Neural cell (in vitro differentiated cells): Measurements from ENCODE around the gene NEURL2. TPM values are rescaled to one million over a fixed set of nuclear protein-coding genes. Genes with fewer than 3 reads are reported as not detected.

ENCODE experiments used
- H2AFZ ChIP-seq: fragments of 200-600, 300-800 bp; sonication (generic), shearing (Covaris generic); 2 replicates; pipeline ENCODE4 v1.6.0; 2014; ENCODE audit warnings: low read depth, mild to moderate bottlenecking, antibody characterized with exemption, low read length, moderate library complexity
- H3F3A ChIP-seq: fragments of 200-600 bp; shearing (Covaris generic); 2 replicates; pipeline ENCODE4 v1.6.1; 2016; ENCODE audit warnings: mild to moderate bottlenecking, moderate library complexity, mixed read lengths, antibody characterized with exemption, low read length; ENCODE audit not compliant: insufficient read depth, poor library complexity, severe bottlenecking
- H3K27ac ChIP-seq: fragments of 200-600, 300-800 bp; sonication (generic), shearing (Covaris generic); 2 replicates; pipeline ENCODE4 v1.5.1; 2014; ENCODE audit warnings: mild to moderate bottlenecking, low read length, moderate library complexity
- H3K27me3 ChIP-seq: fragments of 300-800, 200-600 bp; sonication (generic), shearing (Covaris generic); 2 replicates; pipeline ENCODE4 v1.6.0; 2014; ENCODE audit warnings: mild to moderate bottlenecking, low read depth, low read length, moderate library complexity; ENCODE audit not compliant: insufficient read depth
- H3K36me3 ChIP-seq: fragments of 300-800, 200-600 bp; sonication (generic), shearing (Covaris generic); 2 replicates; pipeline ENCODE4 v1.5.1; 2014; ENCODE audit warnings: mild to moderate bottlenecking, antibody characterized with exemption, low read length, moderate library complexity; ENCODE audit not compliant: insufficient read depth
- H3K4me2 ChIP-seq: fragments of 300-800, 200-600 bp; sonication (generic), shearing (Covaris generic); 2 replicates; pipeline ENCODE4 v1.6.0; 2014; ENCODE audit warnings: mild to moderate bottlenecking, low read length
- H3K4me3 ChIP-seq: fragments of 300-800, 200-600 bp; sonication (generic), shearing (Covaris generic); 2 replicates; pipeline ENCODE4 v1.5.1; 2014; ENCODE audit warnings: mild to moderate bottlenecking, low read length, moderate library complexity
- H3K79me2 ChIP-seq: fragments of 200-600 bp; shearing (Covaris generic); replicated peaks from 2 replicates; pipeline ENCODE4 v1.6.0; 2014; ENCODE audit warnings: mild to moderate bottlenecking, low read length, moderate library complexity; ENCODE audit not compliant: insufficient read depth
- H3K9ac ChIP-seq: fragments of 300-800, 200-600 bp; sonication (generic), shearing (Covaris generic); 2 replicates; pipeline ENCODE4 v1.6.1; 2016; ENCODE audit warnings: mild to moderate bottlenecking, low read length, mixed read lengths
- H3K9me2 ChIP-seq: fragments of 200-600 bp; shearing (Covaris generic); 2 replicates; pipeline ENCODE4 v1.6.1; 2016; ENCODE audit warnings: mild to moderate bottlenecking, low read length, mixed read lengths; ENCODE audit not compliant: insufficient read depth
- H3K9me3 ChIP-seq: fragments of 200-600, 300-800 bp; sonication (generic), shearing (Covaris generic); 2 replicates; pipeline ENCODE4 v1.6.1; 2016; ENCODE audit warnings: mild to moderate bottlenecking, mixed run types, low read length, moderate library complexity, mixed read lengths
- H4K20me1 ChIP-seq: fragments of 200-600 bp; shearing (Covaris generic); 2 replicates; pipeline ENCODE4 v1.6.1; 2016; ENCODE audit warnings: mild to moderate bottlenecking, mixed run types; ENCODE audit not compliant: insufficient read depth
- EP300 ChIP-seq: fragments of 450-650 bp; conservative IDR thresholded peaks from 2 replicates; pipeline ENCODE4 v1.6.1; 2014; ENCODE audit warnings: antibody characterized with exemption, mild to moderate bottlenecking, moderate library complexity; ENCODE audit not compliant: poor library complexity, severe bottlenecking
- EZH2 ChIP-seq: fragments of 200-600, 300-800 bp; shearing (Covaris generic), sonication (generic); IDR thresholded peaks from 2 replicates; pipeline ENCODE4 v1.6.1; 2014; ENCODE audit warnings: antibody characterized with exemption, low read length, borderline replicate concordance, mild to moderate bottlenecking; ENCODE audit not compliant: insufficient read depth, poor library complexity, severe bottlenecking
- MXI1 ChIP-seq: fragments of 450-650 bp; conservative IDR thresholded peaks from 2 replicates; pipeline ENCODE4 v1.6.1; 2014; ENCODE audit warnings: antibody characterized with exemption, mild to moderate bottlenecking; ENCODE audit not compliant: poor library complexity, severe bottlenecking
- POLR2AphosphoS5 ChIP-seq: IDR thresholded peaks from 2 replicates; pipeline ENCODE4 v1.6.1; 2012
- SMC3 ChIP-seq: fragments of 450-650 bp; conservative IDR thresholded peaks from 2 replicates; pipeline ENCODE4 v1.6.1; 2014; ENCODE audit warnings: antibody characterized with exemption, mild to moderate bottlenecking, moderate library complexity; ENCODE audit not compliant: poor library complexity
- TAF1 ChIP-seq: IDR thresholded peaks from 2 replicates; pipeline ENCODE4 v1.6.1; 2012; ENCODE audit warnings: low read depth
- polyA plus RNA-seq: library from polyadenylated mRNA; depleted of rRNA; stranded (reverse); fragments of >200 nt; gene quantifications from 2 replicates; pipeline ENCODE4 v1.2.3, GENCODE V29; 2014
- TF ChIP-seq, protein P1 (sequence below): IDR thresholded peaks from 2 replicates; pipeline ENCODE4 v1.6.1; 2012; ENCODE audit warnings: borderline replicate concordance
- TF ChIP-seq, protein P2 (sequence below): fragments of 450-650 bp; IDR thresholded peaks from 2 replicates; pipeline ENCODE4 v1.5.1; 2014; ENCODE audit warnings: antibody characterized with exemption, mild to moderate bottlenecking, moderate library complexity; ENCODE audit not compliant: poor library complexity, severe bottlenecking

The NEURL2 gene
- polyA plus RNA-seq, 1 donor from 2014 or later: 5.0 TPM

DNA sequence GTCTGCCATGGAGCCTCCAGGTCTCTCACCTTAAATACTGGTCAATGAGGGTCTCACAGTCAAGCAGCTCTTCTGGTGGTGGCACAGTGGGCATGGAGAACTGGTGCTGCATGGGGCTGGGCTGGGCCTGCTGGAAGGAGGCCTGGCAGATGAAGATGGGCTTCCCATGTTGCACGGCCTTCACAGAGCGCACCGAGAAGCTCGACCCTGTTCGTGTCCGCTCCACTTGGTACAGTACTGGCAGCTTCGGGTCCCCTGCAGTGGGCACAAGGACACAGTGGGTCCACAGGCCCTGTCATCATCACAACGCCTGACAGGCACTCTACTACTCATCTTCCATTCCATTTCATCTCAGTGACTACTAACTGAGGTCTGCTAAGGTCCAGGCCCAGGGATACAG lies 42.6 kb downstream of the NEURL2 start (continued):
- TF ChIP-seq MXI1: no peak

DNA sequence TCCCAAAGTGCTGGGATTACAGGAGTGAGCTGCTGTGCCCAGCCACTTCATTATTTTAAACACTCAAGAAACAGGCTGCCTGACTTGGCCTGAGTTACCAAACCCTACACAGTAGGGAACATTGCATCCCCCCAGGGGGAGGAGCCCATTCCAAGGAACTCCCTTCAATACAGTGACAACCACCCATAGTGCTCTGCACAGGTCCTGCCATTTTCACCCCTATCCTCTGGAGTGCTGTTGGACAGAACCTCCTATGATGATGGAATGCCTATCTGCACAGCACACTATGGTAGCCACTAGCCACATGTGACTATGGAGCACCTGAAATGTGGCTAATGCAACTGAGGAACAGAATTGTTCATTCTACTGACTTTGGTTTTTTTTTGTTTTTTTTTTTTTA lies 45.6 kb downstream of the NEURL2 start:
- H3K36me3 ChIP-seq: no peaks in the 10 kb centered on the region
- H3K4me2 ChIP-seq: no peak overlapping the region
- no peaks in the 10 kb centered on the region for H3K9me3 ChIP-seq
- no peaks in the 10 kb centered on the region for H3K79me2 ChIP-seq
- no peak overlapping the region for H3K4me3 ChIP-seq
- H3K27ac ChIP-seq: no peak overlapping the region
- H3K27me3 ChIP-seq: no peaks in the 10 kb centered on the region
- TF ChIP-seq EP300 (no peak), TAF1 (no peak), POLR2AphosphoS5 (no peak), EZH2 (no peak), MXI1 (no peak)
- TF ChIP-seq, protein P1, sequence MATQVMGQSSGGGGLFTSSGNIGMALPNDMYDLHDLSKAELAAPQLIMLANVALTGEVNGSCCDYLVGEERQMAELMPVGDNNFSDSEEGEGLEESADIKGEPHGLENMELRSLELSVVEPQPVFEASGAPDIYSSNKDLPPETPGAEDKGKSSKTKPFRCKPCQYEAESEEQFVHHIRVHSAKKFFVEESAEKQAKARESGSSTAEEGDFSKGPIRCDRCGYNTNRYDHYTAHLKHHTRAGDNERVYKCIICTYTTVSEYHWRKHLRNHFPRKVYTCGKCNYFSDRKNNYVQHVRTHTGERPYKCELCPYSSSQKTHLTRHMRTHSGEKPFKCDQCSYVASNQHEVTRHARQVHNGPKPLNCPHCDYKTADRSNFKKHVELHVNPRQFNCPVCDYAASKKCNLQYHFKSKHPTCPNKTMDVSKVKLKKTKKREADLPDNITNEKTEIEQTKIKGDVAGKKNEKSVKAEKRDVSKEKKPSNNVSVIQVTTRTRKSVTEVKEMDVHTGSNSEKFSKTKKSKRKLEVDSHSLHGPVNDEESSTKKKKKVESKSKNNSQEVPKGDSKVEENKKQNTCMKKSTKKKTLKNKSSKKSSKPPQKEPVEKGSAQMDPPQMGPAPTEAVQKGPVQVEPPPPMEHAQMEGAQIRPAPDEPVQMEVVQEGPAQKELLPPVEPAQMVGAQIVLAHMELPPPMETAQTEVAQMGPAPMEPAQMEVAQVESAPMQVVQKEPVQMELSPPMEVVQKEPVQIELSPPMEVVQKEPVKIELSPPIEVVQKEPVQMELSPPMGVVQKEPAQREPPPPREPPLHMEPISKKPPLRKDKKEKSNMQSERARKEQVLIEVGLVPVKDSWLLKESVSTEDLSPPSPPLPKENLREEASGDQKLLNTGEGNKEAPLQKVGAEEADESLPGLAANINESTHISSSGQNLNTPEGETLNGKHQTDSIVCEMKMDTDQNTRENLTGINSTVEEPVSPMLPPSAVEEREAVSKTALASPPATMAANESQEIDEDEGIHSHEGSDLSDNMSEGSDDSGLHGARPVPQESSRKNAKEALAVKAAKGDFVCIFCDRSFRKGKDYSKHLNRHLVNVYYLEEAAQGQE: no peak
- TF ChIP-seq, protein P2, sequence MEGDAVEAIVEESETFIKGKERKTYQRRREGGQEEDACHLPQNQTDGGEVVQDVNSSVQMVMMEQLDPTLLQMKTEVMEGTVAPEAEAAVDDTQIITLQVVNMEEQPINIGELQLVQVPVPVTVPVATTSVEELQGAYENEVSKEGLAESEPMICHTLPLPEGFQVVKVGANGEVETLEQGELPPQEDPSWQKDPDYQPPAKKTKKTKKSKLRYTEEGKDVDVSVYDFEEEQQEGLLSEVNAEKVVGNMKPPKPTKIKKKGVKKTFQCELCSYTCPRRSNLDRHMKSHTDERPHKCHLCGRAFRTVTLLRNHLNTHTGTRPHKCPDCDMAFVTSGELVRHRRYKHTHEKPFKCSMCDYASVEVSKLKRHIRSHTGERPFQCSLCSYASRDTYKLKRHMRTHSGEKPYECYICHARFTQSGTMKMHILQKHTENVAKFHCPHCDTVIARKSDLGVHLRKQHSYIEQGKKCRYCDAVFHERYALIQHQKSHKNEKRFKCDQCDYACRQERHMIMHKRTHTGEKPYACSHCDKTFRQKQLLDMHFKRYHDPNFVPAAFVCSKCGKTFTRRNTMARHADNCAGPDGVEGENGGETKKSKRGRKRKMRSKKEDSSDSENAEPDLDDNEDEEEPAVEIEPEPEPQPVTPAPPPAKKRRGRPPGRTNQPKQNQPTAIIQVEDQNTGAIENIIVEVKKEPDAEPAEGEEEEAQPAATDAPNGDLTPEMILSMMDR: no peak
- H4K20me1 ChIP-seq: no peaks in the 10 kb centered on the region
- H3F3A ChIP-seq: no peaks in the 10 kb centered on the region
- no peak overlapping the region for H3K9ac ChIP-seq
- H2AFZ ChIP-seq: no peak overlapping the region
- no peaks in the 10 kb centered on the region for H3K9me2 ChIP-seq

GRCh38 chr20:45843506-45843905 lies 47.5 kb downstream of the NEURL2 start:
- no peak overlapping the region for H3K27ac ChIP-seq
- TF ChIP-seq SMC3 (no peak), POLR2AphosphoS5 (no peak), TAF1 (no peak)
- H3K4me3 ChIP-seq: no peak overlapping the region
- H3K9me3 ChIP-seq: no peaks in the 10 kb centered on the region
- no peak overlapping the region for H3K4me2 ChIP-seq
- H3K9me2 ChIP-seq: no peaks in the 10 kb centered on the region
- H3K9ac ChIP-seq: no peak overlapping the region
- H3K27me3 ChIP-seq: no peaks in the 10 kb centered on the region
- no peaks in the 10 kb centered on the region for H3F3A ChIP-seq
- H4K20me1 ChIP-seq: no peaks in the 10 kb centered on the region
- no peaks in the 10 kb centered on the region for H3K79me2 ChIP-seq
- no peaks in the 10 kb centered on the region for H3K36me3 ChIP-seq
- H2AFZ ChIP-seq: no peak overlapping the region
